Fibroblast of mammary gland (primary cell): ENCODE results near the gene BCL11A.

Experiments
- DNase-seq: peaks from one replicate; pipeline ENCODE4 v3.0.0-alpha.2; 2010; ENCODE audit warnings: low read depth
- H3K4me3 ChIP-seq: 2 replicates; pipeline ENCODE4 v1.5.1; 2011; ENCODE audit warnings: low read depth, mild to moderate bottlenecking, low read length, moderate library complexity; ENCODE audit not compliant: control insufficient read depth
- CTCF ChIP-seq: conservative IDR thresholded peaks from 2 replicates; pipeline ENCODE4 v1.5.1; 2011; ENCODE audit warnings: low read depth, low read length, inconsistent platforms; ENCODE audit not compliant: control insufficient read depth, insufficient read depth

BCL11A gene

GRCh38 chr2:60498816-60499429, 54.5 kb downstream of the BCL11A start:
- no peak overlapping the region for H3K4me3 ChIP-seq
- no peak for TF ChIP-seq CTCF
- no peak for DNase-seq

GRCh38 chr2:60498127-60498815, 55.2 kb downstream of the BCL11A start:
- H3K4me3 ChIP-seq: no peak overlapping the region
- DNase-seq: no peak
- TF ChIP-seq CTCF: no peak

GRCh38 chr2:60497500-60497899, 56.0 kb downstream of the BCL11A start:
- no peak for TF ChIP-seq CTCF
- no peak for DNase-seq
- no peak overlapping the region for H3K4me3 ChIP-seq

- H3K4me3 ChIP-seq: no peak overlapping the region
- no peak for DNase-seq
- no peak for TF ChIP-seq CTCF
Observed at GRCh38 chr2:60496956-60497355, 56.5 kb downstream of the BCL11A start.

- DNase-seq: no peak
- TF ChIP-seq CTCF: no peak
- no peak overlapping the region for H3K4me3 ChIP-seq
Observed at GRCh38 chr2:60496475-60496874, 57.0 kb downstream of the BCL11A start.

- no peak for TF ChIP-seq CTCF
- H3K4me3 ChIP-seq: no peak overlapping the region
- DNase-seq: no peak
Observed at GRCh38 chr2:60495041-60495625, 58.3 kb downstream of the BCL11A start.
